PC-9 (cell line): ENCODE data around the gene USP36.
A peak's percentile ranks its signal among the peaks of the same experiment; 100 is the strongest.

Experiments used
- CTCF ChIP-seq: fragments of 200-600 bp; sonication (generic); conservative IDR thresholded peaks from 2 replicates; pipeline ENCODE4 v1.6.1; 2017; ENCODE audit warnings: mixed run types, antibody characterized with exemption, mild to moderate bottlenecking, moderate library complexity
- EZH2 ChIP-seq: fragments of 200-600 bp; sonication (generic); IDR thresholded peaks from 2 replicates; pipeline ENCODE4 v1.8.0; 2017; ENCODE audit warnings: antibody characterized with exemption, low read depth

DNA sequence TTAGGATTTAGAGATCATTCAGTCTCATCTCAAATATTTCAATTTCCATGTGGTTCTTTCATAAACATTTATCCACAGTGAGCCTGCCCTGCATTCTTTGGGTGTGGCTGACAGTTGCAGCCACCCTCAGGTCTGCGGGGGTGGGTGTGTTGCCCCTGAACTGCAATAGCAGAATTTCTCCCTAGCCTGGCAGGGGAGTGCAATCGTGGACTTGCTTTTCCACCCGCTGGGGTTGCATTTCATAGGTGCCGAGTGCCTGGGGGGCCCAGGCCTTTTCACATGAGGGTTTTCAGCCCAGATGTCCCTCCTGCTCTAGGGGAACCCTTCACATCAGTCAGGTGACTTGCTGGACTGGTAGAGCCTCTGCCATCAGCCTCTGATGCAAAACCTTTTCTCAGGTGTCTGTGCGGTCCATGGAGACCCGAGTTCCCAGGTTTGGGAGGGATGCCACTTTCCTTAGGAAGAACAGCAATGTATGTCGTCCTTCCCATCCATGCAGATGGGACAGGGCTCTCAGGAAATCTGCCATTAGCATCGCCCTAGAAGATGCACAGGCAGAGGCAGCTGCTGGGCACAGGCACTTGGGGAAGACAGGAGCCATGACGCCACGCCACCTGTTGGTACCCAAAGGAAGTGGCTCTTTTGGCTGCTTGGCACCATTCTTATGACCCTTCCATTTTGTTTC lies 2.4 kb upstream of the USP36 start:
- TF ChIP-seq EZH2, result no peak
- TF ChIP-seq CTCF, result peak; percentile 58
